Fibroblast of lung (primary cell): Measurements from ENCODE around the gene NOL9. TPM values are rescaled to one million over a fixed set of nuclear protein-coding genes. Genes with fewer than 3 reads are reported as not detected.

Source experiments
- DNase-seq, 2 donors: peaks; one replicate each; pipeline versions ENCODE4 v3.0.0 to v3.0.0-alpha.2; 2010; ENCODE audit warnings: low read depth in 2 of 2
- H2AFZ ChIP-seq: 2 replicates; pipeline ENCODE4 v1.5.1; 2012; ENCODE audit warnings: low read length, control low read depth, inconsistent platforms
- H3K27ac ChIP-seq: 2 replicates; pipeline ENCODE4 v1.5.1; 2011; ENCODE audit warnings: low read length, control low read depth; ENCODE audit not compliant: insufficient read depth
- H3K27me3 ChIP-seq: 2 replicates; pipeline ENCODE4 v1.5.1; 2011; ENCODE audit warnings: mild to moderate bottlenecking, low read length; ENCODE audit not compliant: control insufficient read depth, insufficient read depth
- H3K36me3 ChIP-seq: 2 replicates; pipeline ENCODE4 v1.5.1; 2011; ENCODE audit warnings: low read length; ENCODE audit not compliant: control insufficient read depth, insufficient read depth
- H3K4me1 ChIP-seq: 2 replicates; pipeline ENCODE4 v1.5.1; 2011; ENCODE audit warnings: low read length; ENCODE audit not compliant: control insufficient read depth, insufficient read depth; ENCODE audit errors: extremely low read depth
- H3K4me2 ChIP-seq: 2 replicates; pipeline ENCODE4 v1.5.1; 2011; ENCODE audit warnings: low read length, control low read depth; ENCODE audit not compliant: insufficient read depth; ENCODE audit errors: extremely low read depth
- H3K4me3 ChIP-seq, 4 experiments: fragments of 200-600 bp in 1 of 4; sonication (generic) in 1 of 4; replicated peaks in 1 of 4; 2 replicates each; pipeline ENCODE4 v1.5.1; 2011 to 2016; ENCODE audit warnings: low read length in 4 of 4, low read depth in 3 of 4, mild to moderate bottlenecking in 3 of 4, control low read depth in 2 of 4, inconsistent platforms in 1 of 4, mixed read lengths in 1 of 4; ENCODE audit not compliant: insufficient read depth in 1 of 4; ENCODE audit errors: control extremely low read depth in 1 of 4
- H3K79me2 ChIP-seq: 2 replicates; pipeline ENCODE4 v1.5.1; 2012; ENCODE audit warnings: mild to moderate bottlenecking, low read length, inconsistent platforms; ENCODE audit not compliant: control insufficient read depth, insufficient read depth
- H3K9ac ChIP-seq: 2 replicates; pipeline ENCODE4 v1.5.1; 2011; ENCODE audit warnings: mild to moderate bottlenecking, low read length, control low read depth; ENCODE audit not compliant: insufficient read depth
- H3K9me3 ChIP-seq: 2 replicates; pipeline ENCODE4 v1.5.1; 2012; ENCODE audit warnings: low read depth, low read length; ENCODE audit not compliant: control insufficient read depth, insufficient read depth
- H4K20me1 ChIP-seq: 2 replicates; pipeline ENCODE4 v1.5.1; 2011; ENCODE audit warnings: low read length; ENCODE audit not compliant: control insufficient read depth, insufficient read depth; ENCODE audit errors: extremely low read depth
- EZH2 ChIP-seq: IDR thresholded peaks from 2 replicates; pipeline ENCODE4 v1.5.1; 2012; ENCODE audit warnings: low read length, control low read depth, mild to moderate bottlenecking; ENCODE audit errors: missing control alignments
- polyA plus RNA-seq, 2 donors: library from polyadenylated mRNA; depleted of rRNA in 1 of 2; stranded (reverse) in 1 of 2; unstranded in 1 of 2; fragments of >200 nt; gene quantifications; 2 replicates each; pipeline ENCODE4 v1.2.1, GENCODE V29; 2011 to 2012; ENCODE audit warnings: missing spikeins in 1 of 2
- total RNA-seq: library from RNA; depleted of rRNA; stranded (reverse); fragments of >200 nt; gene quantifications from 2 replicates; pipeline ENCODE4 v1.2.1, GENCODE V29; 2014
- TF ChIP-seq, protein P1 (sequence below), 2 donors: IDR thresholded peaks in 1 of 2; conservative IDR thresholded peaks in 1 of 2; 1 replicate in 1 of 2; 2 replicates in 1 of 2; pipeline ENCODE4 v1.5.1; 2011 to 2012; ENCODE audit warnings: low read length in 2 of 2, control low read depth in 1 of 2, inconsistent platforms in 1 of 2, low read depth in 1 of 2, mild to moderate bottlenecking in 1 of 2

The NOL9 gene
- total and polyA plus RNA-seq, 2 donors (not counting 1 experiment from before 2014, with no cell fraction given) = 17.5 to 19.0 TPM

DNA sequence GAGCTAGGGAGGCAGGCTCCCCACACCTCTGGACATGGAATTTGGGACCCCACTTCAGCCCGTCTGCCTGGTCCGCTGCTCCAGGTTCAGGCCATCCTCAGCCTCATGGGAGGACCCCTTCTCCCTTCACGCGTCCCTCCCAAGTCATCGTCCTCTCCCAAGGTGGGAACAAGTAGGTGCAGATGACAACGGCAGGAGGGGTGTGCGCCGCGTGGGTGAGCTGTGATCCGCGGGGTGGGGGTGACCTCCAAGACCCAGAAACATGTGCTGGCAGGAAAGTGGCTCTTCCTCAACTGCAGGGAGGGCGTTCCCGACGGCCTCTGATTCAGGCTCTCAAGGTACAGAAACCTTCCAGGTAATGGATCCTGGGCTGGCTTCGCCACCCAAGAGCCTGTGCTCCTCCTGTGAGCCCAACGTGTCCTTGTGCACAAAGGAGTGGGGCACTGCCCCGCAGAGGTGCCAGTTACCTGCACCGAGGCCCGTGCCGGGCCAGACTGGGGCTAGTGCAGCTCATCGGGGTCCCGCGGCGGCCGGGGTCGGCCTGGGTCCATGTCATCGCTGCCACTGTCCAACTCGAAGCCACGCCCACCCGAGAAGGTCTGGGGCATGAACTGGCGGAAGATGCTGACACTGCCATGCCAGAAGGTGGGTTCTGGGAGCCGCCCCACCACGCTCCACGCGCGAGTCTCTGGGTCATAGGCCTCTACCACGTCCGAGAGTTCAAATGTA, 38.7 kb upstream of the NOL9 start:
- Histone ChIP-seq H3K4me1 (no peaks in the 10 kb centered on the region), H4K20me1 (no peaks in the 10 kb centered on the region), H3K4me3 (no peak overlapping the region), H3K9ac (no peak overlapping the region), H2AFZ (no peak overlapping the region), H3K79me2 (peaks cover 39% of the 10 kb centered on the region), H3K36me3 (peaks cover 36% of the 10 kb centered on the region), H3K27ac (no peak overlapping the region), H3K4me2 (no peak overlapping the region), H3K27me3 (no peaks in the 10 kb centered on the region), H3K9me3 (no peaks in the 10 kb centered on the region)
- DNase-seq = no peak
- TF ChIP-seq EZH2 = no peak
- TF ChIP-seq, protein P1, sequence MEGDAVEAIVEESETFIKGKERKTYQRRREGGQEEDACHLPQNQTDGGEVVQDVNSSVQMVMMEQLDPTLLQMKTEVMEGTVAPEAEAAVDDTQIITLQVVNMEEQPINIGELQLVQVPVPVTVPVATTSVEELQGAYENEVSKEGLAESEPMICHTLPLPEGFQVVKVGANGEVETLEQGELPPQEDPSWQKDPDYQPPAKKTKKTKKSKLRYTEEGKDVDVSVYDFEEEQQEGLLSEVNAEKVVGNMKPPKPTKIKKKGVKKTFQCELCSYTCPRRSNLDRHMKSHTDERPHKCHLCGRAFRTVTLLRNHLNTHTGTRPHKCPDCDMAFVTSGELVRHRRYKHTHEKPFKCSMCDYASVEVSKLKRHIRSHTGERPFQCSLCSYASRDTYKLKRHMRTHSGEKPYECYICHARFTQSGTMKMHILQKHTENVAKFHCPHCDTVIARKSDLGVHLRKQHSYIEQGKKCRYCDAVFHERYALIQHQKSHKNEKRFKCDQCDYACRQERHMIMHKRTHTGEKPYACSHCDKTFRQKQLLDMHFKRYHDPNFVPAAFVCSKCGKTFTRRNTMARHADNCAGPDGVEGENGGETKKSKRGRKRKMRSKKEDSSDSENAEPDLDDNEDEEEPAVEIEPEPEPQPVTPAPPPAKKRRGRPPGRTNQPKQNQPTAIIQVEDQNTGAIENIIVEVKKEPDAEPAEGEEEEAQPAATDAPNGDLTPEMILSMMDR (conservative IDR thresholded peaks at IDR 0.05 in 1 of 2, IDR thresholded peaks at IDR 0.05 in 1 of 2; ENCODE audit: low read depth in 1 of 2, low read length in 2 of 2) = no peak

DNA sequence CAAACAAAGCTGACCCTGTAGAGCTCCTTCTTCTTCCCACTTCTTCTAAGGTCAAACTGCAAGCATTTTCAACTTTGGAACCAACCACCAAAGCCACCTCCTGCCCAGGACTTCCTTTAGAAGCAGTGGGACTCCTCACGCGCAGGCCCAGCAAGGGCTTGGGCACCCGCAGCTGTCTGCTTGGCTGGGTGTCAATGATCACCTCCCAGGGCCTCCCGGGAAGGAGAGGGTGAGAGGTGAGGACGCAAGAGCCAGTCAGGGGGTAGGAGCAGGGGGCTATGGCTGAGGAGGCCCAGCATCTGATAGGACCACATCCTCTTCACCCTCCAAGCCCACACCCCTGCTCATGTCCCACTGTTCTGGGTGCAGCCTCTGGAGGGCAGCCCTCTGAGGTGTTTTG, 38.1 kb upstream of the NOL9 start:
- no peaks in the 10 kb centered on the region for H4K20me1 ChIP-seq
- H3K36me3 ChIP-seq = peaks cover 34% of the 10 kb centered on the region
- H3K9ac ChIP-seq = no peak overlapping the region
- H2AFZ ChIP-seq = no peak overlapping the region
- no peak for TF ChIP-seq EZH2
- TF ChIP-seq, protein P1 (conservative IDR thresholded peaks at IDR 0.05 in 1 of 2, IDR thresholded peaks at IDR 0.05 in 1 of 2; ENCODE audit: low read depth in 1 of 2, low read length in 2 of 2) = no peak
- H3K4me2 ChIP-seq = no peak overlapping the region
- no peak overlapping the region for H3K27ac ChIP-seq
- H3K79me2 ChIP-seq = peaks cover 33% of the 10 kb centered on the region
- DNase-seq = no peak
- no peak overlapping the region for H3K4me3 ChIP-seq
- H3K27me3 ChIP-seq = no peaks in the 10 kb centered on the region
- H3K9me3 ChIP-seq = no peaks in the 10 kb centered on the region
- no peaks in the 10 kb centered on the region for H3K4me1 ChIP-seq

DNA sequence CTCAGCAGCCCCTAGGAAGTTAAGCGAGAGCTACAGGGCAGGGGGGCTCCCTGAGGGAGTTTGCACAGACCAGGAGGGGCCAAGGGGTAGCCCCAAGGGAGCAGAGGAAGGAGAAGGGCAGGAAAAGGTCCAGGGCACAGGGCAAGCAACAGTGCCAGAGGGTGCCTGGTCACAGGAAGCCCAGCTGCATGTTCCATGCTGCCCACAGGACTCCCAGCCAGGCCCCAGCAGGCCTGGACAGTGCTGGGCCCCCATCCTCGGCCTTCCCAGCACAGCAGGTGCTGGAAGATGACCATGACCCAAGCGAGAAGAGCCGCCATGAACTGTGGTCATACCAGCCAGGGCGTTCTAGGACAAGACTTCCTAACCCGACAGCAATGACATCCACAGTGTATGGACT, 37.3 kb upstream of the NOL9 start:
- peaks cover 32% of the 10 kb centered on the region for H3K36me3 ChIP-seq
- no peak for DNase-seq

More for the DNA sequence above, 37.3 kb upstream of the NOL9 start:
- Histone ChIP-seq H3K4me2 (no peak overlapping the region), H3K27me3 (no peaks in the 10 kb centered on the region), H3K27ac (no peak overlapping the region), H3K9ac (no peak overlapping the region), H3K4me3 (no peak overlapping the region), H3K9me3 (no peaks in the 10 kb centered on the region), H4K20me1 (no peaks in the 10 kb centered on the region), H3K79me2 (peaks cover 26% of the 10 kb centered on the region), H3K4me1 (no peaks in the 10 kb centered on the region), H2AFZ (no peak overlapping the region)
- TF ChIP-seq EZH2 = no peak
- TF ChIP-seq, protein P1 (conservative IDR thresholded peaks at IDR 0.05 in 1 of 2, IDR thresholded peaks at IDR 0.05 in 1 of 2; ENCODE audit: low read depth in 1 of 2, low read length in 2 of 2) = no peak
